Liver (tissue), 9 donors: ENCODE data around the gene MEST. TPM values are rescaled to one million over a fixed set of nuclear protein-coding genes. Genes with fewer than 3 reads are reported as not detected.

Experiments used
- DNase-seq: peaks from one replicate; pipeline ENCODE4 v3.0.0-alpha.2; 2017; ENCODE audit warnings: low spot score
- H3K27ac ChIP-seq, 2 donors: one replicate each; pipeline ENCODE4 v1.7.0; 2013; ENCODE audit warnings: inconsistent platforms in 2 of 2, low read length in 2 of 2, control low read depth in 1 of 2, low read depth in 1 of 2, mild to moderate bottlenecking in 1 of 2
- H3K27me3 ChIP-seq, 4 donors: one replicate each; pipeline versions ENCODE4 v1.6.1 to v1.7.0; 2013; ENCODE audit warnings: low read length in 3 of 4, inconsistent platforms in 1 of 4, mild to moderate bottlenecking in 1 of 4, moderate library complexity in 1 of 4; ENCODE audit not compliant: control insufficient read depth in 4 of 4, insufficient read depth in 4 of 4
- H3K36me3 ChIP-seq, 4 donors: one replicate each; pipeline versions ENCODE4 v1.6.1 to v1.7.0; 2013; ENCODE audit warnings: low read length in 3 of 4, mild to moderate bottlenecking in 3 of 4, low read depth in 1 of 4, moderate library complexity in 1 of 4; ENCODE audit not compliant: control insufficient read depth in 4 of 4, insufficient read depth in 3 of 4
- H3K4me1 ChIP-seq, 4 donors: one replicate each; pipeline versions ENCODE4 v1.6.1 to v1.7.0; 2013; ENCODE audit warnings: low read length in 3 of 4, mild to moderate bottlenecking in 3 of 4, moderate library complexity in 1 of 4; ENCODE audit not compliant: control insufficient read depth in 4 of 4, insufficient read depth in 4 of 4
- H3K4me3 ChIP-seq, 3 donors: one replicate each; pipeline versions ENCODE4 v1.6.1 to v1.7.0; 2013; ENCODE audit warnings: low read length in 3 of 3, control low read depth in 1 of 3, low read depth in 1 of 3, mild to moderate bottlenecking in 1 of 3
- H3K9ac ChIP-seq, 2 donors: one replicate each; pipeline ENCODE4 v1.7.0; 2013; ENCODE audit warnings: low read length in 2 of 2, mild to moderate bottlenecking in 2 of 2, moderate library complexity in 2 of 2, control low read depth in 1 of 2, low read depth in 1 of 2
- H3K9me3 ChIP-seq, 4 donors: one replicate each; pipeline versions ENCODE4 v1.6.1 to v1.7.0; 2013; ENCODE audit warnings: low read length in 3 of 4; ENCODE audit not compliant: control insufficient read depth in 4 of 4
- ATF3 ChIP-seq: IDR thresholded peaks from 2 replicates; pipeline ENCODE4 v1.6.1; 2016; ENCODE audit warnings: antibody characterized with exemption
- EGR1 ChIP-seq, 2 donors: IDR thresholded peaks; 2 replicates each; pipeline ENCODE4 v1.6.1; 2016 to 2018; ENCODE audit warnings: antibody characterized with exemption in 2 of 2, low read depth in 2 of 2
- FOXA1 ChIP-seq: IDR thresholded peaks from 2 replicates; pipeline ENCODE4 v1.6.1; 2016; ENCODE audit warnings: antibody characterized with exemption
- FOXA2 ChIP-seq: IDR thresholded peaks from 2 replicates; pipeline ENCODE4 v1.6.1; 2016; ENCODE audit warnings: antibody characterized with exemption
- GABPA ChIP-seq, 2 donors: IDR thresholded peaks in 1 of 2; conservative IDR thresholded peaks in 1 of 2; 2 replicates each; pipeline ENCODE4 v1.6.1; 2016; ENCODE audit warnings: antibody characterized with exemption in 2 of 2, mild to moderate bottlenecking in 1 of 2, moderate library complexity in 1 of 2
- HNF4A ChIP-seq, 2 donors: conservative IDR thresholded peaks; 2 replicates each; pipeline ENCODE4 v1.6.1; 2016; ENCODE audit warnings: antibody characterized with exemption in 2 of 2, mild to moderate bottlenecking in 2 of 2
- HNF4G ChIP-seq: IDR thresholded peaks from 2 replicates; pipeline ENCODE4 v1.6.1; 2016; ENCODE audit warnings: antibody characterized with exemption
- JUND ChIP-seq, 2 donors: IDR thresholded peaks; 2 replicates each; pipeline ENCODE4 v1.6.1; 2016; ENCODE audit warnings: antibody characterized with exemption in 2 of 2
- MAX ChIP-seq: IDR thresholded peaks from 2 replicates; pipeline ENCODE4 v1.6.1; 2016; ENCODE audit warnings: antibody characterized with exemption
- NR2F2 ChIP-seq: IDR thresholded peaks from 2 replicates; pipeline ENCODE4 v1.6.1; 2016; ENCODE audit warnings: antibody characterized with exemption
- RAD21 ChIP-seq, 2 donors: IDR thresholded peaks; 2 replicates each; pipeline ENCODE4 v1.6.1; 2016; ENCODE audit warnings: antibody characterized with exemption in 2 of 2, mild to moderate bottlenecking in 2 of 2
- RXRA ChIP-seq, 2 donors: IDR thresholded peaks; 2 replicates each; pipeline ENCODE4 v1.6.1; 2017 to 2018; ENCODE audit warnings: antibody characterized with exemption in 2 of 2, mild to moderate bottlenecking in 1 of 2
- SP1 ChIP-seq: IDR thresholded peaks from 2 replicates; pipeline ENCODE4 v1.6.1; 2018; ENCODE audit warnings: antibody characterized with exemption, mild to moderate bottlenecking
- TAF1 ChIP-seq: conservative IDR thresholded peaks from 2 replicates; pipeline ENCODE4 v1.6.1; 2016; ENCODE audit warnings: antibody characterized with exemption, mild to moderate bottlenecking
- YY1 ChIP-seq: IDR thresholded peaks from 2 replicates; pipeline ENCODE4 v1.6.1; 2016; ENCODE audit warnings: antibody characterized with exemption, mild to moderate bottlenecking
- ZBTB33 ChIP-seq: IDR thresholded peaks from 2 replicates; pipeline ENCODE4 v1.6.1; 2016; ENCODE audit warnings: antibody characterized with exemption
- WGBS: extraction: QIAGEN DNeasy Blood & Tissue Kit; methylation state at CpG from one replicate; pipeline ENCODE4 v1.1.7; 2013; 5-methylcytosine and 5-hydroxymethylcytosine counted together
- polyA plus RNA-seq, 2 donors: library from polyadenylated mRNA; stranded (reverse) in 1 of 2; unstranded in 1 of 2; fragments of 200-250 nt in 1 of 2; fragments of >200 nt in 1 of 2; fragmentation: Nextera tagmentation in 1 of 2; extraction: Ambion mirVana in 1 of 2; gene quantifications; one replicate each; pipeline versions ENCODE4 v1.2.1 to v1.2.3, GENCODE V29; 2013 to 2015
- total RNA-seq, 2 donors: library from RNA; depleted of rRNA; stranded (reverse); fragments of >200 nt; gene quantifications; one replicate each; pipeline ENCODE4 v1.2.3, GENCODE V29; 2014
- TF ChIP-seq, protein P1 (sequence below): fragments of 150-350 bp; IDR thresholded peaks from 2 replicates; pipeline ENCODE4 v1.5.1; 2017; ENCODE audit warnings: improper control_type of control experiment, low read depth, low read length; ENCODE audit not compliant: missing input control
- TF ChIP-seq, protein P2 (sequence below): IDR thresholded peaks from 2 replicates; pipeline ENCODE4 v1.6.1; 2016; ENCODE audit warnings: antibody characterized with exemption, mild to moderate bottlenecking
- donor health status: healthy.
- donor health status: healthy.
- donor health status: healthy.
- donor health status: healthy.
- donor health status: healthy.

The MEST gene
- total and polyA plus RNA-seq, 4 donors = 12.6 to 42.4 (median 23.0) TPM

DNA sequence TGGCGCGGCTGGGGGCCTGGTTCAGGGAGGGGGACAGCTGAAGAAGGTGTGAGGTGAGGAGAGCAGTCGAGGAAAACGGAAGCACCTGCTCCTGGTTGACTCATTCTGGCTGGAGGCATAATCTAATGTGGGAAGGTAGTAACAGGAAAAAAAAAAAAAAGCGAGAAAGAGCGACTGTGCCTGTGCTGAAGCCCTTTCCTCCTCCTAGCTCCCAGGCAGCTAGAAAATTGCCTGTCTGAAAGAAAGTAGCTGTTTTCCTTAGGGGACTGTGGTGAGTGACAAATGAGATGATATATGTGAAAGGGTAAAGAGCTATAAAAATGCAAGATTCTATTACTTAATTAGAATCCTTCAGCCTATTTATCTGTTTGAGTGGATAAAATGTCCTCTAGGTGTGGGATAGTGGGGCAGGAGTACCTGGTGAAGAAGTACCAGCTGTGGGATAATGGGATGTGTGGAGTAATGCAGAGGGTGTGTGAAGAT, 4.9 kb upstream of the MEST start:
- no peaks in the 10 kb centered on the region for H3K36me3 ChIP-seq
- peak overlapping the region in 1 of 2 donors; percentile 57 for H3K27ac ChIP-seq
- DNase-seq = no peak
- H3K9ac ChIP-seq = no peak overlapping the region
- H3K9me3 ChIP-seq = no peaks in the 10 kb centered on the region
- WGBS = 26% methylated on average over 6 of the region's 6 CpGs
- H3K27me3 ChIP-seq = no peaks in the 10 kb centered on the region
- peak overlapping the region; percentile 58 to 93 (median 60) for H3K4me3 ChIP-seq
- H3K4me1 ChIP-seq = peaks cover 0 to 19% (median 14%) of the 10 kb centered on the region in 4 donors
- TF ChIP-seq, protein P1, sequence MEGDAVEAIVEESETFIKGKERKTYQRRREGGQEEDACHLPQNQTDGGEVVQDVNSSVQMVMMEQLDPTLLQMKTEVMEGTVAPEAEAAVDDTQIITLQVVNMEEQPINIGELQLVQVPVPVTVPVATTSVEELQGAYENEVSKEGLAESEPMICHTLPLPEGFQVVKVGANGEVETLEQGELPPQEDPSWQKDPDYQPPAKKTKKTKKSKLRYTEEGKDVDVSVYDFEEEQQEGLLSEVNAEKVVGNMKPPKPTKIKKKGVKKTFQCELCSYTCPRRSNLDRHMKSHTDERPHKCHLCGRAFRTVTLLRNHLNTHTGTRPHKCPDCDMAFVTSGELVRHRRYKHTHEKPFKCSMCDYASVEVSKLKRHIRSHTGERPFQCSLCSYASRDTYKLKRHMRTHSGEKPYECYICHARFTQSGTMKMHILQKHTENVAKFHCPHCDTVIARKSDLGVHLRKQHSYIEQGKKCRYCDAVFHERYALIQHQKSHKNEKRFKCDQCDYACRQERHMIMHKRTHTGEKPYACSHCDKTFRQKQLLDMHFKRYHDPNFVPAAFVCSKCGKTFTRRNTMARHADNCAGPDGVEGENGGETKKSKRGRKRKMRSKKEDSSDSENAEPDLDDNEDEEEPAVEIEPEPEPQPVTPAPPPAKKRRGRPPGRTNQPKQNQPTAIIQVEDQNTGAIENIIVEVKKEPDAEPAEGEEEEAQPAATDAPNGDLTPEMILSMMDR = no peak
- no peak for TF ChIP-seq ZBTB33
- TF ChIP-seq HNF4A (conservative IDR thresholded peaks at IDR 0.05) = no peak
- no peak for TF ChIP-seq FOXA2
- TF ChIP-seq MAX = no peak
- no peak for TF ChIP-seq FOXA1
- no peak for TF ChIP-seq HNF4G
- no peak for TF ChIP-seq GABPA (IDR thresholded peaks at IDR 0.05 in 1 of 2, conservative IDR thresholded peaks at IDR 0.05 in 1 of 2)
- TF ChIP-seq TAF1 = no peak
- no peak for TF ChIP-seq EGR1 (IDR thresholded peaks at IDR 0.05; ENCODE audit: low read depth in 2 of 2)
- no peak for TF ChIP-seq NR2F2
- no peak for TF ChIP-seq SP1
- TF ChIP-seq, protein P2, sequence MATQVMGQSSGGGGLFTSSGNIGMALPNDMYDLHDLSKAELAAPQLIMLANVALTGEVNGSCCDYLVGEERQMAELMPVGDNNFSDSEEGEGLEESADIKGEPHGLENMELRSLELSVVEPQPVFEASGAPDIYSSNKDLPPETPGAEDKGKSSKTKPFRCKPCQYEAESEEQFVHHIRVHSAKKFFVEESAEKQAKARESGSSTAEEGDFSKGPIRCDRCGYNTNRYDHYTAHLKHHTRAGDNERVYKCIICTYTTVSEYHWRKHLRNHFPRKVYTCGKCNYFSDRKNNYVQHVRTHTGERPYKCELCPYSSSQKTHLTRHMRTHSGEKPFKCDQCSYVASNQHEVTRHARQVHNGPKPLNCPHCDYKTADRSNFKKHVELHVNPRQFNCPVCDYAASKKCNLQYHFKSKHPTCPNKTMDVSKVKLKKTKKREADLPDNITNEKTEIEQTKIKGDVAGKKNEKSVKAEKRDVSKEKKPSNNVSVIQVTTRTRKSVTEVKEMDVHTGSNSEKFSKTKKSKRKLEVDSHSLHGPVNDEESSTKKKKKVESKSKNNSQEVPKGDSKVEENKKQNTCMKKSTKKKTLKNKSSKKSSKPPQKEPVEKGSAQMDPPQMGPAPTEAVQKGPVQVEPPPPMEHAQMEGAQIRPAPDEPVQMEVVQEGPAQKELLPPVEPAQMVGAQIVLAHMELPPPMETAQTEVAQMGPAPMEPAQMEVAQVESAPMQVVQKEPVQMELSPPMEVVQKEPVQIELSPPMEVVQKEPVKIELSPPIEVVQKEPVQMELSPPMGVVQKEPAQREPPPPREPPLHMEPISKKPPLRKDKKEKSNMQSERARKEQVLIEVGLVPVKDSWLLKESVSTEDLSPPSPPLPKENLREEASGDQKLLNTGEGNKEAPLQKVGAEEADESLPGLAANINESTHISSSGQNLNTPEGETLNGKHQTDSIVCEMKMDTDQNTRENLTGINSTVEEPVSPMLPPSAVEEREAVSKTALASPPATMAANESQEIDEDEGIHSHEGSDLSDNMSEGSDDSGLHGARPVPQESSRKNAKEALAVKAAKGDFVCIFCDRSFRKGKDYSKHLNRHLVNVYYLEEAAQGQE = no peak
- TF ChIP-seq JUND (IDR thresholded peaks at IDR 0.05) = no peak
- TF ChIP-seq ATF3 = no peak
- TF ChIP-seq RAD21 (IDR thresholded peaks at IDR 0.05) = no peak
- no peak for TF ChIP-seq YY1
- TF ChIP-seq RXRA (IDR thresholded peaks at IDR 0.05) = no peak
